Activated T-helper 9 cell treated with anti-CD3 and anti-CD28 coated beads, Interleukin-2, amount 50 U/mL, for 16 hours (primary cell): ENCODE data around the gene PFN3.
"Not testable (repeated sequence)": the region's sequence is repeated elsewhere in the genome, so short reads cannot be mapped to it uniquely, and the experiment has no call there.

Experiments
- DNase-seq: peaks from one replicate; pipeline ENCODE4 v3.0.0-alpha.2; 2020; ENCODE audit warnings: low read depth

Gene PFN3

DNA sequence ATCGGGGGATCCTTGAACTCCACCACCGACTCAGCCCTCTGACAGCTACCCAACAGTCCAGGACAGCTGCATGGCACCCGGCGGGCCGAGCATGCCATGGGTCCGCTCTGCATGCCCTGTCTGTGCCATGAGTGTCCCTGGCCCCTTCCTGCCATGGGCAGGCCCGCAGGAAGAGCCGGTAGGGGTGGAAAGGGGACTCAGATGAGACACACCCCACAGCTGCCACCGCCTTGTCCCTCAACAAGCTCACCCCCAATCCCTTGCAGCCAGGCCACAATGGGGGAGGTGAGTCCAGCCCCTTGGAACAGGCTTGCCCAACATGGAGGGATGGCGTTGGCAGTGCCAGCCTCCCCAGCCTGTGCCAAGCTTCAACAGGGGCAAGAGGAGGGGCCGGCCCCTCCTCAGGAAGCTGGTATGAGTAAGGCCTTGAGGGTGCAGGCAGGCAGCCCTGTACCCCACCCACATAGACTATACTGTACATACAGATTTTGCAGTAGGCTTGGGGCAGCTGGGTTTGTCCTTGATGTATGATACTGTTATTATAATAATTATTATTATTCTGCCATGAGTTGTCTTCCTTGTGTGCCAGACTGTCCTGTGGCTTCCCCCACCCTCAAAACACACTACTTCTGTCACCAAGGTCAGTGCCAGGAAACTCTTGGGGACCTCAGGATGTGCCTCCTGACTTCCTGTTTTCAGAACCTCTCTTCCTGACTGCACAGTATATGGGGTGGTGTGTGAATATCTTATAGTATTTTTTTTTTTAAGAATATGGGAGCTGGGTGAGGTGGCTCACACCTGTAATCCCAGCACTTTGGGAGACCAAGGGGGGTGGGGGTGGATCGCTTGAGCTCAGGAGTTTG is 28.2 kb downstream of the PFN3 start:
- DNase-seq: no peak

GRCh38 chr5:177371120-177372033 is 29.1 kb downstream of the PFN3 start:
- no peak for DNase-seq

- no peak for DNase-seq
Observed at GRCh38 chr5:177370488-177371119, 29.9 kb downstream of the PFN3 start.

DNA sequence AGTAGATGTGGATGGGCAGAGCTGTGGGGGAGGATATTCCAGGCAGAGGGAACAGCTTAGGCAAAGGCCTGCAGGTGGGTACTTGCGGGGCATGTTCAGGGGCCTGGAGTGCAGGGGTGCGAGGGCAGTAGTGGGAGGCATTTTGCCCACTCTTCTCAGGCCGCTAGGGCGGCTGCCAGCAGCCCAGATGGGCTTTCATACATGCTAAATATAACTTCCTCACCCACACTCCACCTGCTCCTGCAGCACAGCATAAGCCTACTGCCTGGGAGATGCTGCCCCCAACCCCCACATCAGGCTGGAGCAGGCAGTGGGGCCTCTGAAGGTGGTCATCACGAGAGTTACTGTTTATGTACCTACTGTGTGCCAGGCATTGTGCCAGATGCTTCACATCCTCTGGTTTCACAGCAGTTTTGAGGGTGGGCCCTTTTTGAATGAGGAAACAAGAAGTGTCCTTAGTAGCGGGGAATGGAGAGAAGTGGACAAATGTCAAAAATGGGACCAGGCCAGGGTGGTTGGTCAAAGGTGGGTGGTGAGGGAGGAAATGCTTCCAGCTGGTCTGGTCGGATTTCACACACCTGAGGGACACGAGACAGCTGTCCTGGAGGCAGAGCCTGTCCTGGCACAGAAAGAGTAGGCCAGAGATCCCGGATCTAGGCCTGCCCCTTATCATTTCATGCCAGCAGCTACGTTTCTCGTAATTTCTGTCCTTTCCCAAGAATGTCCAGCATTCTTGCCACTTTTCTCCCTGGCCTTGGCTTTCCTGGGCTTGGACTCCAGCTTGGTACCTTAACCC is 30.6 kb downstream of the PFN3 start:
- DNase-seq: no peak

DNA sequence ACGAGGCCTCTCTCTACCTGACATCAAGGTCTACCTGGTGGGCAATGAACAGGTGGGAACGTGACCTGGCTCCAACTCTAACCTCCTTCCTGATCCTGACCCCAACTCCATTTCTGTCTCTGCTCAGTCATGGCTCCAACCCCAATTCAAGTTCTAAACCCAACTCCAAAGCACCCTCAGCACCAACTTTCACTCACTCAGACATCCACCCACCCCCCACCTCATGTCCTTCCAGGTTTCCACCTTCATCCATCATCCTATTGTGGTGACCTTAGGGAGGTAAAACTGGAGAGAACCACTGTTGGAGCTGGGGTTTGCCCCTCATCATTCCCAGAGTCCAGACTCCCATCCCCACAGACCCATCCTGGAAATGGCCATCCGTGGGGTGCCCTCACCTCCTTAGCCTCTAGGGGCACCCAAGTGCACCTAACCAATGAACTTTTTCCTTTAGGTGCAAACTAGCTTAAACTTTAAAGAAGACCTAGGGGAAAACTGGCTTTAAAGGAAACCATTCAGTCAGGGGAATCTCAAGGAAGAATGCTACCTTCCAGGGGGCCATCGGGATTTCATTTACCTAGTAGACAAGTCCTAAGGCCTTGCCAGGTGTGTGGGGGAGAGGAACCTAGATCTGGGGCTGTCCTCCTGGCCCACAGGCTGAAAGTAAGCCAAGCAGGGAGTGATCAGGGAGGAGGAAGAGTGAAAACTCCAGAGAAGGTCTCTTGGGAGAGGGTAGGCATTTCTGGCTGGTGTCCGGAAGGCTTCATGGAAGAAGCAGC is 31.4 kb downstream of the PFN3 start:
- DNase-seq: no peak

DNA sequence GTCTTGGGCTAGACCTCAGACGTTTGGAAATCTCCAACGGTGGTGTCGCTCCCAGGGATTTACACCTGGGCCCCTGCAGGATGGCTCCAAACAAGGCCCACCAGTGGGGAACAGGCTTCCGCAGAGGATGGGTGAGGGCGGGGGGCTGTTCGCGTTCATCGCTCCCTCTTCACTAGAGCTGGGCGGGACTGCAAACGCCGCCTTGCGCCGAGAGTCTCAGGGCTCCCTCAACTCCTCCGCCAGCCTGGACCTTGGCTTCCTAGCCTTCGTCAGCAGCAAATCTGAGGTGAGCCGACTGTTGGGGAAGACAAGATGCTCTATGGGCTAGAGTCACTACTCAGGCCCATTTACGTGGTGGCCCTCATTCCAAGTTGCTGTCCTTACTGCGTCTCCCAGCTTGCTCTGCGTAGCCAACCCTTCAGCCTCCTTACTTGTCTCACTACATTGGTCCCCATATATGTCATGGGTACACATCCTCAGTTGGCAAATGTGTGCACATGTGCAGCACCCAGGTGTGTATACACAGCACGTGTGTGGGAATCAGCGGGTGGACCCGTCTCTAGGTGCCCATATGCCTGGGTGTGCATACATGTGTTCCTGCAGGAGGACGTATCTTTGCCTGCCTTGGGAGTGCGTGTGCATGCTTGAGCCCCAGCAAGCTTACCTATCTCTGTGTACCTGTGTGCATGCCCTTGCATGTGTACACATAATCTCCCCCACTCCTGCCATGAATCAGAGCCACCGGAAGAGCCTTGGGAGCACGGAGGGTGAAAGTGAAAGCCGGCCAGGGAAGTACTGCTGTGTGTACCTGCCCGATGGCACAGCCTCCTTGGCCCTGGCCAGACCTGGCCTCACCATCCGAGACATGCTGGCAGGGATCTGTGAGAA is 32.2 kb downstream of the PFN3 start:
- no peak for DNase-seq

GRCh38 chr5:177367323-177367848 is 33.1 kb downstream of the PFN3 start:
- no peak for DNase-seq

GRCh38 chr5:177366528-177367322 is 33.7 kb downstream of the PFN3 start:
- DNase-seq: no peak

- DNase-seq: no peak
Observed at GRCh38 chr5:177365845-177366527, 34.5 kb downstream of the PFN3 start.

DNA sequence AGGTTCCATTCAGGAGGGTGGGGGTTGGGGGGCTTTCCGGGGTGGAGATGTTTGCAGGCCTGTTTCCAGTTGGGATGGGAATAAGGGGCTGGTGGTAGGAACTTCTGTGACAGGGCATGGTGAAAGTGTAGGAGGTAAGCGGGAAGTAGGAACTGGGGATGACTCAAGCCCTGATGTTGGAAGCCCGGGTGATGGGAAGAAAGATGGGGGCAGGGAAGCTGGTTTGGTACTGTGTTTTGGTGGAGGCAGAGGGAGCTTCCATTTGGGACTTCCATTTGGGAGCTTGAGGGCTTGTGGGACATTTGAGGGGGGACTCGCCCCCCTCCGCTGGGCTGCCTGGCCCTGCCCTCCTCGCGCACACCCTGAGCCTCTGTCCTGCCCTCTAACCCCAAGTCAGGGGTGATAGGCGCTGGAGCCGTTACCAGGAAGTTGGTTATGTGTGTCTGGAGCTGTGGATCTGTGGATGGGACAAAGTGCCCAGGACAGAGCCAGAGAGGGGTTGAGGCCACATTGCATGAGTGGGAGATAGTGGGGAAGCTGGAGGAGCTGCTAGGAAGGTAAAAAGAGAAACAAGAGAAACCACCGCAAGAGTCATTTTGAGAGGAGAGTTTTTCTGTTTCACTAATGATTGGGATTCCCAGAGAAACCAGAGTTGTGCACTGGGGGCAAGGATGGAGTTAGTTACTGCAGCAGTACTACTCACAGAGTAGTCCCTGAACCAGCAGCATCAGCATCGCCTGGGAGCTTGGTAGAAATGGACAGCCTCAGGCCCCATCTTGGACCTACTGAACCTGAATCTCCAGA is 36.1 kb downstream of the PFN3 start:
- DNase-seq: no peak

DNA sequence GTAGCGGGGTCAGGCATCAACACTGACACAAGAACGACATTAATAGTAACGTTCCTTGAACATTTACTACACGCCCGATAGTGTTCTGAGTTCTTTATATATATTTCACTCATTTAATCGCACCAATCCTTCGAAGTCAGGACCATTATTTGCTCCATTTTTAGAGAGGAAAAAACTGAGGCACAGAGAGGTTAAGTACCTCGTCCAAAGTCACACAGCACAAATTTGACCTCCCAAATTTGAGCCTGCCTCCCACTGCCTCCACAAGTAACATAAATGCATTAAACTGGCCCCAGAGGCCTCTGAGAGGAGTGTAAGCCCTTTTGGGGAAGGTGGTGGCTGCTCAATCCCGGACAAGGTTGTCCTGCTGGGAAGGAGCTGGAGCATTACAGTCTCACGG is 36.9 kb downstream of the PFN3 start:
- no peak for DNase-seq

GRCh38 chr5:177362610-177363507 is 37.6 kb downstream of the PFN3 start:
- peak; percentile 62 for DNase-seq

- DNase-seq: no peak
Observed at GRCh38 chr5:177362292-177362609, 38.2 kb downstream of the PFN3 start.

DNA sequence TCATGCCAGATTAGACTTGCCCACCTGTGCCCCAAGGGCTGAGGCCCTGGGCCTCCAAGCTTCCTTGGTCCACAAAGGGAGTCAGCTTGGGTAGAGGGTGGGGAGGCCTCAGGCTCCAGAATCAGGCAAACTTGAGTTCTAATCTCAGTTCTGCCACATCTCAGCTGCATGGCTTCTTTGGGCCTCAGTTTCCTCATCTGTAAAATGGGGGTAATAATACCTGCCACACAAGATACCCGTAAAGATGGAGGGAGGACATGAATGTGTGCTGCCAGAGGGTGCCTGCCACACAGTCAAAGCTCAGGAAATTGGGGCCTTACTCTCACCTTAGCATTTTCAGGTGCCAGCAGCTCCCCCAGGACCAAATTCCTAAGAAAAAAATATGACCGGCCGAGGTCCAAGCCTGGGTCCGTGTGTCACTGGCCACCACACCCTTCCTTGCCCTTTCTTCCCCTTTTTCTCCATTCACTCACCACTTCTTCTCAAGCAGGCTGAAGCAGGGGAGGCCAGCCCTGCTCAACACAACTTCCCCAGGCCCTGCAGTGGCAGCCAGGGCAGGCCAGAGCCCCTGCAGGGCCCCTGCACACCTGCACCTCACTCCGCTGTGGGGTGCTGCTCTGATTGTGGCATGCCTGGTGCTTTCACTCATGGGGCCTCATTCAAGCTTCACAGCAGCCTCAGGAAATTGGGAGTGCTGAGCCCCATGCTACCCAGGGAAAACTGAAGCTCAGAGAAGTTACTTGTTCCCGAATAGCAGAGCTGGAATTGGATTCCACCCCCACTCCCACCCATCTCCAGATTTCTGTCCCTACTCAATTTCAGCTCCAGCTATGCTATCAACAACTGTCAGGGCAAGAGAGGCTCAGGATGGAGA is 38.8 kb downstream of the PFN3 start:
- DNase-seq: no peak

- DNase-seq: not testable (repeated sequence)
Observed at GRCh38 chr5:177360740-177361139, 39.7 kb downstream of the PFN3 start.
